Stimulated activated CD4-positive, alpha-beta T cell treated with anti-CD3 and anti-CD28 coated beads, Interleukin-15, amount 100 ng/mL, for 48 hours (primary cell): ENCODE data around the gene KRTAP10-2.
"Not testable (repeated sequence)": the region's sequence is repeated elsewhere in the genome, so short reads cannot be mapped to it uniquely, and the experiment has no call there.

ENCODE experiments used
- DNase-seq, 2 donors: peaks; one replicate each; pipeline ENCODE4 v3.0.0-alpha.2; 2020; ENCODE audit warnings: low read depth in 2 of 2

Gene KRTAP10-2

GRCh38 chr21:44514218-44514520, 37.1 kb downstream of the KRTAP10-2 start:
- DNase-seq: no peak

GRCh38 chr21:44513389-44514217, 37.7 kb downstream of the KRTAP10-2 start:
- DNase-seq: no peak

GRCh38 chr21:44512496-44513388, 38.6 kb downstream of the KRTAP10-2 start:
- DNase-seq: no peak

GRCh38 chr21:44511938-44512275, 39.4 kb downstream of the KRTAP10-2 start:
- no peak for DNase-seq

- DNase-seq: no peak
These were observed 39.9 kb downstream of the KRTAP10-2 start for GRCh38 chr21:44511219-44511937.

GRCh38 chr21:44510508-44511218, 40.6 kb downstream of the KRTAP10-2 start:
- peak; percentile 53 to 65 for DNase-seq

- no peak for DNase-seq
These were observed 41.2 kb downstream of the KRTAP10-2 start for GRCh38 chr21:44510109-44510507.

- DNase-seq: no peak
These were observed 41.8 kb downstream of the KRTAP10-2 start for GRCh38 chr21:44509539-44509938.

- no peak for DNase-seq
These were observed 42.4 kb downstream of the KRTAP10-2 start for GRCh38 chr21:44508711-44509445.

- no peak for DNase-seq
These were observed 42.9 kb downstream of the KRTAP10-2 start for GRCh38 chr21:44508426-44508710.

GRCh38 chr21:44507673-44508425, 43.5 kb downstream of the KRTAP10-2 start:
- no peak for DNase-seq

- DNase-seq: no peak
These were observed 44.7 kb downstream of the KRTAP10-2 start for GRCh38 chr21:44506279-44507255.

GRCh38 chr21:44505673-44506278, 45.5 kb downstream of the KRTAP10-2 start:
- DNase-seq: no peak

GRCh38 chr21:44503901-44504399, 47.4 kb downstream of the KRTAP10-2 start:
- DNase-seq: no peak

GRCh38 chr21:44503006-44503889, 48.1 kb downstream of the KRTAP10-2 start:
- DNase-seq: not testable (repeated sequence)

- DNase-seq: no peak
These were observed 48.9 kb downstream of the KRTAP10-2 start for GRCh38 chr21:44502171-44502958.
